T-cell (primary cell): ENCODE data around the gene CXCR4. TPM values are rescaled to one million over a fixed set of nuclear protein-coding genes. Genes with fewer than 3 reads are reported as not detected.
A peak's percentile ranks its signal among the peaks of the same experiment; 100 is the strongest.

ENCODE experiments used
- ATAC-seq, 4 experiments: fragments of 200-7000 bp in 3 of 4; fragments of 150-1000 bp in 1 of 4; cut with Tn5 transposase; replicated peaks in 1 of 4; 1 replicate in 3 of 4; 2 replicates in 1 of 4; pipeline ENCODE4 v1.10.0; 2021; ENCODE audit warnings: moderate library complexity in 3 of 4, mild to moderate bottlenecking in 2 of 4, moderate number of reproducible peaks in 1 of 4
- CTCF ChIA-PET, 2 donors: fragments of 300-600 bp; sonication (Branson Sonifier 250); formaldehyde crosslinking; loops; one replicate each; lab custom pipeline; 2022; ENCODE audit warnings: antibody characterized with exemption in 2 of 2; lab: Charles Lee
- POLR2A ChIA-PET, 2 donors: fragments of 300-600 bp; sonication (Branson Sonifier 250); formaldehyde crosslinking; loops; one replicate each; lab custom pipeline; 2022; ENCODE audit warnings: antibody characterized with exemption in 2 of 2; lab: Charles Lee
- DNase-seq, 35 experiments: peaks; one replicate each; pipeline versions ENCODE4 v3.0.0 to v3.0.0-alpha.2; 2013 to 2023
- H3K27ac ChIP-seq: one replicate; pipeline ENCODE4 v1.5.1; 2013; ENCODE audit warnings: low read length
- H3K27me3 ChIP-seq, 2 experiments: replicated peaks in 1 of 2; 1 replicate in 1 of 2; 2 replicates in 1 of 2; pipeline versions ENCODE4 v1.6.1 to v1.7.0; 2013; ENCODE audit warnings: low read length in 1 of 2, mixed read lengths in 1 of 2; ENCODE audit not compliant: control insufficient read depth in 2 of 2, insufficient read depth in 2 of 2; ENCODE audit errors: extremely low read depth in 1 of 2
- H3K36me3 ChIP-seq, 2 donors: 1 replicate in 1 of 2; 2 replicates in 1 of 2; pipeline versions ENCODE4 v1.6.1 to v1.7.0; 2013; ENCODE audit warnings: low read length in 1 of 2; ENCODE audit not compliant: control insufficient read depth in 2 of 2, insufficient read depth in 1 of 2; ENCODE audit errors: extremely low read depth in 1 of 2
- H3K4me1 ChIP-seq, 2 experiments: 1 replicate in 1 of 2; 2 replicates in 1 of 2; pipeline versions ENCODE4 v1.6.1 to v1.7.0; 2013; ENCODE audit warnings: low read length in 2 of 2, mixed read lengths in 1 of 2; ENCODE audit not compliant: insufficient read depth in 2 of 2, control insufficient read depth in 1 of 2; ENCODE audit errors: extremely low read depth in 1 of 2
- H3K4me3 ChIP-seq, 2 donors: 1 replicate in 1 of 2; 2 replicates in 1 of 2; pipeline versions ENCODE4 v1.5.1 to v1.7.0; 2013; ENCODE audit warnings: mild to moderate bottlenecking in 2 of 2, low read length in 1 of 2, moderate library complexity in 1 of 2; ENCODE audit not compliant: control insufficient read depth in 1 of 2; ENCODE audit errors: extremely low read depth in 1 of 2
- H3K9me3 ChIP-seq: 2 replicates; pipeline ENCODE4 v1.7.0; 2013
- H3K27ac Mint-ChIP-seq, 2 donors: one replicate each; pipeline ENCODE4 v1.8.0; 2020 to 2021; ENCODE audit warnings: mild to moderate bottlenecking in 2 of 2, mixed read lengths in 2 of 2
- H3K27me3 Mint-ChIP-seq, 2 donors: one replicate each; pipeline ENCODE4 v1.8.0; 2021 to 2022; ENCODE audit warnings: mixed read lengths in 2 of 2
- H3K36me3 Mint-ChIP-seq: one replicate; pipeline ENCODE4 v1.8.0; 2021; ENCODE audit warnings: mixed read lengths
- H3K4me1 Mint-ChIP-seq, 3 donors: one replicate each; pipeline ENCODE4 v1.8.0; 2020 to 2022; ENCODE audit warnings: mixed read lengths in 3 of 3, mild to moderate bottlenecking in 1 of 3
- H3K4me3 Mint-ChIP-seq, 3 donors: one replicate each; pipeline ENCODE4 v1.8.0; 2020 to 2022; ENCODE audit warnings: mild to moderate bottlenecking in 3 of 3, mixed read lengths in 3 of 3, moderate library complexity in 3 of 3
- H3K9me3 Mint-ChIP-seq, 3 donors: one replicate each; pipeline ENCODE4 v1.8.0; 2020 to 2022; ENCODE audit warnings: mixed read lengths in 3 of 3
- WGBS: methylation state at CpG from one replicate; pipeline ENCODE4 v1.1.5; 2013; ENCODE audit warnings: missing lambda C conversion rate; ENCODE audit not compliant: insufficient coverage; 5-methylcytosine and 5-hydroxymethylcytosine counted together
- total RNA-seq, 35 experiments: library from RNA in 6 of 35; stranded (reverse) in 6 of 35; fragments of 120-200 nt in 1 of 35; gene quantifications; one replicate each; pipeline versions ENCODE4 v1.2.1 to v1.2.4 and lab custom pipeline; 2013 to 2026

Gene CXCR4
- total RNA-seq, 5 donors from 2014 or later (not counting 1 experiment from before 2014, with no cell fraction given): 274 to 1,514 (median 326) TPM

- CTCF ChIA-PET: interaction anchor here in 1 of 2 donors (0.8 kb wide), 1 partner anchor 245 kb away, joined by 4 read pairs; no protein-coding TSS in a partner anchor
- Mint-ChIP-seq H3K4me3 (peak overlapping the region; percentile 61 to 69 (median 65)), H3K36me3 (no peaks in the 10 kb centered on the region), H3K4me1 (peaks cover 85 to 96% (median 86%) of the 10 kb centered on the region in 3 donors), H3K27me3 (no peaks in the 10 kb centered on the region), H3K27ac (peak overlapping the region; percentile 96 to 97), H3K9me3 (no peaks in the 10 kb centered on the region)
- ATAC-seq (no peak), DNase-seq (peak in 1 of 35 experiments; percentile 60)
- H3K4me1 ChIP-seq: peaks cover 37 to 65% of the 10 kb centered on the region in 2 experiments
- H3K27ac ChIP-seq: peak overlapping the region; percentile 100
- 0% methylated on average over 1 of the region's 3 CpGs for WGBS
- POLR2A ChIA-PET: interaction anchor here (0.5 to 0.8 kb wide), 5 partner anchors 76 to 1222 kb away, joined by 3 to 7 read pairs (median 6); no protein-coding TSS in a partner anchor
- H3K4me3 ChIP-seq: no peak overlapping the region
- H3K9me3 ChIP-seq: no peaks in the 10 kb centered on the region
- no peaks in the 10 kb centered on the region for H3K36me3 ChIP-seq
- H3K27me3 ChIP-seq: no peaks in the 10 kb centered on the region
These were observed 21.7 kb upstream of the CXCR4 start for GRCh38 chr2:136139631-136140030.

GRCh38 chr2:136137982-136138381, 20.0 kb upstream of the CXCR4 start:
- Mint-ChIP-seq H3K36me3 (no peaks in the 10 kb centered on the region), H3K27ac (peak overlapping the region; percentile 96 to 97), H3K4me3 (peak overlapping the region; percentile 4 to 69 (median 21)), H3K27me3 (no peaks in the 10 kb centered on the region), H3K9me3 (peaks cover 0 to 4% (median 0%) of the 10 kb centered on the region in 3 donors), H3K4me1 (peaks cover 96 to 97% (median 96%) of the 10 kb centered on the region in 3 donors)
- H3K4me3 ChIP-seq: no peak overlapping the region
- ChIA-PET POLR2A (interaction anchor here (0.6 to 5.7 kb wide), 6 partner anchors 14 to 145 kb away, joined by 5 to 121 read pairs (median 25); partner anchors contain the start of gene CXCR4 (in 1 of the 2)), CTCF (interaction anchor here (0.6 to 2.2 kb wide), 4 partner anchors 22 to 189 kb away, joined by 3 to 14 read pairs (median 8); no protein-coding TSS in a partner anchor)
- no peaks in the 10 kb centered on the region for H3K27me3 ChIP-seq
- peak overlapping the region; percentile 100 for H3K27ac ChIP-seq
- WGBS: 100% methylated on average over 3 of the region's 4 CpGs
- ATAC-seq (no peak), DNase-seq (no peak)
- no peaks in the 10 kb centered on the region for H3K36me3 ChIP-seq
- no peaks in the 10 kb centered on the region for H3K9me3 ChIP-seq
- peaks cover 50 to 81% of the 10 kb centered on the region in 2 experiments for H3K4me1 ChIP-seq

GRCh38 chr2:136136931-136137330, 19.0 kb upstream of the CXCR4 start:
- ATAC-seq (no peak), DNase-seq (peak in 4 of 35 experiments; percentile 45 to 69 (median 48))
- H3K4me3 ChIP-seq: no peak overlapping the region
- WGBS: no CpG with 5 or more reads among the region's 1 CpG
- Mint-ChIP-seq H3K4me1 (peaks cover 96 to 98% (median 97%) of the 10 kb centered on the region in 3 donors), H3K36me3 (no peaks in the 10 kb centered on the region), H3K27ac (peak overlapping the region; percentile 96 to 97), H3K27me3 (no peaks in the 10 kb centered on the region), H3K4me3 (peak overlapping the region; percentile 46 to 71 (median 69)), H3K9me3 (peaks cover 0 to 4% (median 0%) of the 10 kb centered on the region in 3 donors)
- no peaks in the 10 kb centered on the region for H3K36me3 ChIP-seq
- H3K27me3 ChIP-seq: no peaks in the 10 kb centered on the region
- H3K4me1 ChIP-seq: peaks cover 57 to 92% of the 10 kb centered on the region in 2 experiments
- ChIA-PET POLR2A (interaction anchor here (0.6 to 5.7 kb wide), 26 partner anchors 9 to 248 kb away, joined by 3 to 121 read pairs (median 7); partner anchors contain the start of gene CXCR4 (in 1 of the 2)), CTCF (interaction anchor here (0.5 to 3.0 kb wide), 16 partner anchors 18 to 261 kb away, joined by 3 to 20 read pairs (median 7); partner anchors contain the start of gene MCM6 (in 1 of the 2))
- no peaks in the 10 kb centered on the region for H3K9me3 ChIP-seq
- H3K27ac ChIP-seq: peak overlapping the region; percentile 100

GRCh38 chr2:136135921-136136906, 18.3 kb upstream of the CXCR4 start:
- H3K4me1 ChIP-seq: peaks cover 57 to 94% of the 10 kb centered on the region in 2 experiments
- peak overlapping the region; percentile 100 for H3K27ac ChIP-seq
- ATAC-seq (peak; percentile 71 to 82 (median 77)), DNase-seq (peak; percentile 50 to 96 (median 88))
- 0% methylated on average over 7 of the region's 8 CpGs for WGBS
- no peaks in the 10 kb centered on the region for H3K9me3 ChIP-seq
- ChIA-PET CTCF (interaction anchor here (0.5 to 3.0 kb wide), 20 partner anchors 9 to 260 kb away, joined by 3 to 20 read pairs (median 5); partner anchors contain the start of gene MCM6 (in 1 of the 2)), POLR2A (interaction anchor here (0.5 to 5.7 kb wide), 37 partner anchors 9 to 1462 kb away, joined by 3 to 121 read pairs (median 6); partner anchors contain the start of genes CCNT2 (in 1 of the 2), CXCR4 (in 1 of the 2) and DARS1 (in 1 of the 2))
- H3K36me3 ChIP-seq: no peaks in the 10 kb centered on the region
- Mint-ChIP-seq H3K36me3 (no peaks in the 10 kb centered on the region), H3K27ac (peak overlapping the region; percentile 96 to 97), H3K9me3 (peaks cover 0 to 4% (median 0%) of the 10 kb centered on the region in 3 donors), H3K27me3 (no peaks in the 10 kb centered on the region), H3K4me3 (peak overlapping the region; percentile 69 to 75 (median 71)), H3K4me1 (peaks cover 97 to 98% (median 97%) of the 10 kb centered on the region in 3 donors)
- H3K4me3 ChIP-seq: peak overlapping the region in 1 of 2 donors; percentile 26
- H3K27me3 ChIP-seq: no peaks in the 10 kb centered on the region

- CTCF ChIA-PET: interaction anchor here (0.8 to 3.0 kb wide), 12 partner anchors 8 to 259 kb away, joined by 3 to 20 read pairs (median 5); partner anchors contain the start of gene MCM6 (in 1 of the 2)
- peak overlapping the region; percentile 69 to 75 (median 71) for H3K4me3 Mint-ChIP-seq
- Histone ChIP-seq H3K36me3 (no peaks in the 10 kb centered on the region), H3K9me3 (no peaks in the 10 kb centered on the region), H3K4me1 (peaks cover 61 to 98% of the 10 kb centered on the region in 2 experiments), H3K27me3 (no peaks in the 10 kb centered on the region), H3K4me3 (peak overlapping the region in 1 of 2 donors; percentile 26), H3K27ac (peak overlapping the region; percentile 100)
- H3K4me1 Mint-ChIP-seq: peaks cover 97 to 98% (median 98%) of the 10 kb centered on the region in 3 donors
- H3K27me3 Mint-ChIP-seq: no peaks in the 10 kb centered on the region
- H3K9me3 Mint-ChIP-seq: peaks cover 0 to 4% (median 0%) of the 10 kb centered on the region in 3 donors
- H3K36me3 Mint-ChIP-seq: no peaks in the 10 kb centered on the region
- ATAC-seq: no peak
- H3K27ac Mint-ChIP-seq: peak overlapping the region; percentile 96 to 97
- no peak for DNase-seq
- POLR2A ChIA-PET: interaction anchor here (0.6 to 5.7 kb wide), 21 partner anchors 8 to 1217 kb away, joined by 3 to 121 read pairs (median 13); partner anchors contain the start of genes CXCR4 (in 2 of the 2) and CCNT2 (in 1 of the 2)
These were observed 17.5 kb upstream of the CXCR4 start for GRCh38 chr2:136135462-136135861.
